HCT116 (cell line): ENCODE data around the gene RNF141. TPM values are rescaled to one million over a fixed set of nuclear protein-coding genes. Genes with fewer than 3 reads are reported as not detected.

Source experiments
- ATAC-seq: fragments of 200-7000 bp; cut with Tn5 transposase; 2 replicates; pipeline ENCODE4 v1.9.1; 2020; ENCODE audit warnings: mild to moderate bottlenecking, moderate library complexity
- BruUV-seq: library from RNA; stranded (reverse); fragments of 400-500 nt; replicated peaks from 2 replicates; lab custom pipeline; 2021; lab: Mats Ljungman, UMichigan
- CTCF ChIA-PET: fragments of 300-600 bp; sonication (Branson Sonifier 250); formaldehyde crosslinking; loops from one replicate; lab custom pipeline; 2021; ENCODE audit warnings: antibody characterized with exemption; lab: Charles Lee
- POLR2A ChIA-PET: fragments of 300-600, 350-600 bp; sonication (Branson Sonifier 250); formaldehyde crosslinking; loops from one replicate; lab custom pipeline; 2021; ENCODE audit warnings: antibody characterized with exemption; lab: Charles Lee
- RAD21 ChIA-PET, 2 experiments: fragments of 300-600 bp; sonication (Branson Sonifier 250); formaldehyde crosslinking; loops; one replicate each; lab custom pipeline; 2023; ENCODE audit warnings: low total read pairs in 2 of 2; ENCODE audit not compliant: uncharacterized antibody in 2 of 2, unreplicated experiment in 2 of 2, low non-redundant PET in 1 of 2; lab: Charles Lee
- DNase-seq: peaks from one replicate; pipeline ENCODE4 v3.0.0-alpha.2; 2010; ENCODE audit warnings: low read depth, low spot score
- H2AFZ ChIP-seq: fragments of 200-600 bp; shearing (Covaris generic), sonication (generic); 2 replicates; pipeline ENCODE4 v1.6.1; 2017; ENCODE audit warnings: low read depth, mixed run types, mixed read lengths, antibody characterized with exemption, low read length; ENCODE audit not compliant: poor library complexity, severe bottlenecking
- H3K27ac ChIP-seq: 2 replicates; pipeline ENCODE4 v1.5.1; 2012; ENCODE audit warnings: low read depth, low read length
- H3K27me3 ChIP-seq: fragments of 200-600 bp; sonication (generic); 2 replicates; pipeline ENCODE4 v1.6.1; 2016; ENCODE audit warnings: mixed run types, low read length, mixed read lengths; ENCODE audit not compliant: insufficient read depth
- H3K36me3 ChIP-seq, 2 experiments: fragments of 200-500 bp in 1 of 2; fragments of 200-600 bp in 1 of 2; sonication (Bioruptor generic) in 1 of 2; sonication (generic) in 1 of 2; 2 replicates each; pipeline versions ENCODE4 v1.5.1 to v1.6.1; 2014 to 2016; ENCODE audit warnings: low read length in 2 of 2, inconsistent platforms in 1 of 2, mixed read lengths in 1 of 2, mixed run types in 1 of 2; ENCODE audit not compliant: insufficient read depth in 2 of 2, control insufficient read depth in 1 of 2
- H3K4me1 ChIP-seq, 2 experiments: fragments of 200-600 bp in 1 of 2; sonication (generic) in 1 of 2; 2 replicates each; pipeline versions ENCODE4 v1.5.1 to v1.6.1; 2012 to 2017; ENCODE audit warnings: low read length in 2 of 2, inconsistent platforms in 1 of 2, mild to moderate bottlenecking in 1 of 2, mixed read lengths in 1 of 2, mixed run types in 1 of 2, moderate library complexity in 1 of 2; ENCODE audit not compliant: insufficient read depth in 2 of 2, control insufficient read depth in 1 of 2
- H3K4me2 ChIP-seq: fragments of 200-600 bp; sonication (generic); 2 replicates; pipeline ENCODE4 v1.6.1; 2017; ENCODE audit warnings: mixed run types, low read length, mixed read lengths
- H3K4me3 ChIP-seq, 2 experiments: fragments of 200-600 bp in 1 of 2; sonication (generic) in 1 of 2; replicated peaks in 1 of 2; 2 replicates each; pipeline ENCODE4 v1.5.1; 2011 to 2016; ENCODE audit warnings: low read length in 2 of 2, control low read depth in 1 of 2, low read depth in 1 of 2, mild to moderate bottlenecking in 1 of 2, mixed read lengths in 1 of 2, mixed run types in 1 of 2
- H3K79me2 ChIP-seq: fragments of 200-600 bp; sonication (generic); 2 replicates; pipeline ENCODE4 v1.6.1; 2017; ENCODE audit warnings: mild to moderate bottlenecking, mixed run types, low read length, moderate library complexity, mixed read lengths; ENCODE audit not compliant: insufficient read depth
- H3K9ac ChIP-seq: fragments of 200-600 bp; sonication (generic); 2 replicates; pipeline ENCODE4 v1.6.1; 2016; ENCODE audit warnings: low read length, mixed read lengths
- H3K9me2 ChIP-seq: fragments of 200-600 bp; sonication (generic), shearing (Covaris generic); 2 replicates; pipeline ENCODE4 v1.6.1; 2017; ENCODE audit warnings: mixed run types, mild to moderate bottlenecking, moderate library complexity; ENCODE audit not compliant: insufficient read depth
- H3K9me3 ChIP-seq, 2 experiments: fragments of 200-500 bp in 1 of 2; fragments of 200-600 bp in 1 of 2; sonication (Bioruptor generic) in 1 of 2; sonication (generic) in 1 of 2; 2 replicates each; pipeline ENCODE4 v1.6.1; 2014 to 2017; ENCODE audit warnings: low read length in 2 of 2, mixed read lengths in 2 of 2, inconsistent platforms in 1 of 2, low read depth in 1 of 2, mild to moderate bottlenecking in 1 of 2, mixed run types in 1 of 2, moderate library complexity in 1 of 2; ENCODE audit not compliant: control insufficient read depth in 1 of 2, insufficient read depth in 1 of 2
- H4K20me1 ChIP-seq: fragments of 200-600 bp; sonication (generic), shearing (Covaris generic); 2 replicates; pipeline ENCODE4 v1.6.1; 2017; ENCODE audit warnings: mixed run types, mild to moderate bottlenecking, moderate library complexity; ENCODE audit not compliant: insufficient read depth
- EGR1 ChIP-seq: IDR thresholded peaks from 2 replicates; pipeline ENCODE4 v1.6.1; 2012; ENCODE audit warnings: low read depth
- ELF1 ChIP-seq: IDR thresholded peaks from 2 replicates; pipeline ENCODE4 v1.6.1; 2012; ENCODE audit warnings: low read depth, borderline replicate concordance
- EZH2phosphoT487 ChIP-seq: fragments of 200-600 bp; IDR thresholded peaks from 2 replicates; pipeline ENCODE4 v1.6.1; 2018; ENCODE audit warnings: antibody characterized with exemption, borderline replicate concordance
- FOSL1 ChIP-seq: IDR thresholded peaks from 2 replicates; pipeline ENCODE4 v1.6.1; 2012; ENCODE audit warnings: low read depth
- RAD21 ChIP-seq: IDR thresholded peaks from 2 replicates; pipeline ENCODE4 v1.6.1; 2012; ENCODE audit warnings: low read depth, mild to moderate bottlenecking
- YY1 ChIP-seq: IDR thresholded peaks from 2 replicates; pipeline ENCODE4 v1.6.1; 2011; ENCODE audit warnings: low read length, low read depth, moderate library complexity, mild to moderate bottlenecking; ENCODE audit not compliant: insufficient replicate concordance; ENCODE audit errors: extremely low read depth
- intact Hi-C: fragments of 100-400 bp; cut with micrococcal nuclease; formaldehyde crosslinking; loops from 2 replicates; pipeline ENCODE4 v1.10.0; 2022
- total RNA-seq: library from RNA; stranded (reverse); gene quantifications from one replicate; pipeline ENCODE4 v1.2.1, GENCODE V29; 2021; ENCODE audit not compliant: unreplicated experiment
- TF ChIP-seq, protein P1 (sequence below), 3 experiments: fragments of 200-600 bp in 1 of 3; sonication (generic) in 1 of 3; IDR thresholded peaks in 2 of 3; conservative IDR thresholded peaks in 1 of 3; 2 replicates each; pipeline ENCODE4 v1.5.1; 2012 to 2017; ENCODE audit warnings: low read depth in 2 of 3, low read length in 2 of 3, antibody characterized with exemption in 1 of 3, borderline replicate concordance in 1 of 3, control low read depth in 1 of 3, mild to moderate bottlenecking in 1 of 3, mixed read lengths in 1 of 3, mixed run types in 1 of 3, moderate library complexity in 1 of 3; ENCODE audit not compliant: insufficient read depth in 1 of 3
- TF ChIP-seq, protein P2 (sequence below): IDR thresholded peaks from 2 replicates; pipeline ENCODE4 v1.6.1; 2012
- TF ChIP-seq, protein P3 (sequence below): IDR thresholded peaks from 2 replicates; pipeline ENCODE4 v1.6.1; 2011; ENCODE audit warnings: mild to moderate bottlenecking, low read length, moderate library complexity; ENCODE audit not compliant: insufficient replicate concordance; ENCODE audit errors: extremely low read depth
- TF ChIP-seq, protein P4 (sequence below): IDR thresholded peaks from 2 replicates; pipeline ENCODE4 v1.6.1; 2012

The RNF141 gene
- total RNA-seq, 1 experiment from 2014 or later: 133 TPM

DNA sequence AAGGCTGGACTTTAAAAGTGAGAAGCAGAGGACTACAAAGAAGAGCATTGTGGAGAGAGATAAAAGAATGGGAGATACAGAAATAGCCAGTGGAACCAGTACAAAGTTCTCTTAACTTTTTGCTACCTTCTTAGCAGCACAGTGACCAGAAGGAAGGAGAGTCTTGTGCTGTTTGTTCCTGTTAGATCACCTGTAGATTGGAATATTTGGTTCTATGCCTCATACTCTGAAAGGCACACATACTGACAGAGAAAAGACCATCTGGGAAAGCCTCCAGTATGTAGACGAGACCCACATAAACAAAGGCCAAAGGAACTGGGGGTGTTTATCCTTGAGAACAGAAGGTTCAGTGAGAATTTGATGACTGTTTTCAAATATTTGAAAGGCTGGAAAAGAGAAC lies 18.7 kb downstream of the RNF141 start:
- Histone ChIP-seq H3K36me3 (peaks cover 21 to 66% of the 10 kb centered on the region in 2 experiments), H3K9me3 (no peaks in the 10 kb centered on the region), H3K9ac (no peak overlapping the region), H3K4me2 (no peak overlapping the region), H3K4me3 (no peak overlapping the region), H3K79me2 (peaks cover 79% of the 10 kb centered on the region), H2AFZ (no peak overlapping the region), H3K27me3 (no peaks in the 10 kb centered on the region), H4K20me1 (no peaks in the 10 kb centered on the region), H3K9me2 (no peaks in the 10 kb centered on the region), H3K27ac (no peak overlapping the region), H3K4me1 (peaks cover 20 to 66% of the 10 kb centered on the region in 2 experiments)
- ChIA-PET RAD21 (no interaction called here), POLR2A (no interaction called here), CTCF (no interaction called here)
- intact Hi-C loops: no loop called here
- DNase-seq: no peak
- BruUV-seq: no TSS peak
- TF ChIP-seq, protein P1, sequence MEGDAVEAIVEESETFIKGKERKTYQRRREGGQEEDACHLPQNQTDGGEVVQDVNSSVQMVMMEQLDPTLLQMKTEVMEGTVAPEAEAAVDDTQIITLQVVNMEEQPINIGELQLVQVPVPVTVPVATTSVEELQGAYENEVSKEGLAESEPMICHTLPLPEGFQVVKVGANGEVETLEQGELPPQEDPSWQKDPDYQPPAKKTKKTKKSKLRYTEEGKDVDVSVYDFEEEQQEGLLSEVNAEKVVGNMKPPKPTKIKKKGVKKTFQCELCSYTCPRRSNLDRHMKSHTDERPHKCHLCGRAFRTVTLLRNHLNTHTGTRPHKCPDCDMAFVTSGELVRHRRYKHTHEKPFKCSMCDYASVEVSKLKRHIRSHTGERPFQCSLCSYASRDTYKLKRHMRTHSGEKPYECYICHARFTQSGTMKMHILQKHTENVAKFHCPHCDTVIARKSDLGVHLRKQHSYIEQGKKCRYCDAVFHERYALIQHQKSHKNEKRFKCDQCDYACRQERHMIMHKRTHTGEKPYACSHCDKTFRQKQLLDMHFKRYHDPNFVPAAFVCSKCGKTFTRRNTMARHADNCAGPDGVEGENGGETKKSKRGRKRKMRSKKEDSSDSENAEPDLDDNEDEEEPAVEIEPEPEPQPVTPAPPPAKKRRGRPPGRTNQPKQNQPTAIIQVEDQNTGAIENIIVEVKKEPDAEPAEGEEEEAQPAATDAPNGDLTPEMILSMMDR (IDR thresholded peaks at IDR 0.05 in 2 of 3, conservative IDR thresholded peaks at IDR 0.05 in 1 of 3; ENCODE audit: borderline replicate concordance in 1 of 3, insufficient read depth in 1 of 3, low read depth in 2 of 3, low read length in 2 of 3): no peak
- TF ChIP-seq, protein P2, sequence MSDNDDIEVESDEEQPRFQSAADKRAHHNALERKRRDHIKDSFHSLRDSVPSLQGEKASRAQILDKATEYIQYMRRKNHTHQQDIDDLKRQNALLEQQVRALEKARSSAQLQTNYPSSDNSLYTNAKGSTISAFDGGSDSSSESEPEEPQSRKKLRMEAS: no peak
- TF ChIP-seq ELF1: no peak
- no peak for ATAC-seq

DNA sequence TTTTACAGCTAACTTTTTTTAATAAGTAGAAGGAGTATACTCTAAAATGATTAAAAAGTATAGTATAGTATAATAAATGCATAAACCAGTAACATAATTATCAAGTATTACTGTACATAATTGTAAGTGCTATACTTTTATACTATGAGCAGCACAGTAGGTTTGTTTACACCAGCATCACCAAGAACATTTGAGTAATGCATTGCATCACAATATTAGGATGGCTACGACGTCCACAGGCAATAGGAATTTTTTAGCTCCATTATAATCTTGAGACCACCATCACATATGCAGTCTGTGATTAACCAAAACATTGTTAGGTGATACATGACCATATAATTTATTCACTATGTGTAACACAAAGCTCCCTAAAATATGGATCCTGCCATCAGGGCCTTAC lies 20.4 kb downstream of the RNF141 start:
- no peak for ATAC-seq
- H3K4me3 ChIP-seq: no peak overlapping the region
- H3K79me2 ChIP-seq: peaks cover 89% of the 10 kb centered on the region
- ChIA-PET POLR2A (interaction anchor here (1.2 kb wide), 1 partner anchor 21 kb away, joined by 3 read pairs; the partner anchor contains the start of gene RNF141), CTCF (interaction anchor here (1.2 kb wide), 1 partner anchor 215 kb away, joined by 3 read pairs; no protein-coding TSS in a partner anchor), RAD21 (no interaction called here)
- intact Hi-C loops: no loop called here
- no peak overlapping the region for H3K27ac ChIP-seq
- H3K9me2 ChIP-seq: no peaks in the 10 kb centered on the region
- TF ChIP-seq, protein P1 (IDR thresholded peaks at IDR 0.05 in 2 of 3, conservative IDR thresholded peaks at IDR 0.05 in 1 of 3; ENCODE audit: borderline replicate concordance in 1 of 3, insufficient read depth in 1 of 3, low read depth in 2 of 3, low read length in 2 of 3): no peak
- TF ChIP-seq YY1: no peak
- TF ChIP-seq, protein P3, sequence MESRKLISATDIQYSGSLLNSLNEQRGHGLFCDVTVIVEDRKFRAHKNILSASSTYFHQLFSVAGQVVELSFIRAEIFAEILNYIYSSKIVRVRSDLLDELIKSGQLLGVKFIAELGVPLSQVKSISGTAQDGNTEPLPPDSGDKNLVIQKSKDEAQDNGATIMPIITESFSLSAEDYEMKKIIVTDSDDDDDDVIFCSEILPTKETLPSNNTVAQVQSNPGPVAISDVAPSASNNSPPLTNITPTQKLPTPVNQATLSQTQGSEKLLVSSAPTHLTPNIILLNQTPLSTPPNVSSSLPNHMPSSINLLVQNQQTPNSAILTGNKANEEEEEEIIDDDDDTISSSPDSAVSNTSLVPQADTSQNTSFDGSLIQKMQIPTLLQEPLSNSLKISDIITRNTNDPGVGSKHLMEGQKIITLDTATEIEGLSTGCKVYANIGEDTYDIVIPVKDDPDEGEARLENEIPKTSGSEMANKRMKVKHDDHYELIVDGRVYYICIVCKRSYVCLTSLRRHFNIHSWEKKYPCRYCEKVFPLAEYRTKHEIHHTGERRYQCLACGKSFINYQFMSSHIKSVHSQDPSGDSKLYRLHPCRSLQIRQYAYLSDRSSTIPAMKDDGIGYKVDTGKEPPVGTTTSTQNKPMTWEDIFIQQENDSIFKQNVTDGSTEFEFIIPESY: no peak
- TF ChIP-seq RAD21: no peak
- TF ChIP-seq EGR1: no peak
- TF ChIP-seq, protein P4, sequence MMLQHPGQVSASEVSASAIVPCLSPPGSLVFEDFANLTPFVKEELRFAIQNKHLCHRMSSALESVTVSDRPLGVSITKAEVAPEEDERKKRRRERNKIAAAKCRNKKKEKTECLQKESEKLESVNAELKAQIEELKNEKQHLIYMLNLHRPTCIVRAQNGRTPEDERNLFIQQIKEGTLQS: no peak
- no peak for TF ChIP-seq FOSL1
- TF ChIP-seq EZH2phosphoT487: no peak
- no peaks in the 10 kb centered on the region for H4K20me1 ChIP-seq
- H3K36me3 ChIP-seq: peaks cover 21 to 73% of the 10 kb centered on the region in 2 experiments
- no peak overlapping the region for H3K4me2 ChIP-seq
- no peak overlapping the region for H2AFZ ChIP-seq
- no peaks in the 10 kb centered on the region for H3K27me3 ChIP-seq
- DNase-seq: no peak
- no TSS peak for BruUV-seq
- H3K9me3 ChIP-seq: no peaks in the 10 kb centered on the region
- H3K9ac ChIP-seq: no peak overlapping the region
- H3K4me1 ChIP-seq: peaks cover 8 to 66% of the 10 kb centered on the region in 2 experiments
